Superior temporal gyrus (tissue), 1 donor: ENCODE data around the gene PTPRC.
"Not testable (repeated sequence)": the region's sequence is repeated elsewhere in the genome, so short reads cannot be mapped to it uniquely, and the experiment has no call there.

Experiments used
- DNase-seq: peaks from one replicate; pipeline ENCODE4 v3.0.0-alpha.2; 2016; ENCODE audit errors: extremely low spot score

Gene PTPRC, protein sequence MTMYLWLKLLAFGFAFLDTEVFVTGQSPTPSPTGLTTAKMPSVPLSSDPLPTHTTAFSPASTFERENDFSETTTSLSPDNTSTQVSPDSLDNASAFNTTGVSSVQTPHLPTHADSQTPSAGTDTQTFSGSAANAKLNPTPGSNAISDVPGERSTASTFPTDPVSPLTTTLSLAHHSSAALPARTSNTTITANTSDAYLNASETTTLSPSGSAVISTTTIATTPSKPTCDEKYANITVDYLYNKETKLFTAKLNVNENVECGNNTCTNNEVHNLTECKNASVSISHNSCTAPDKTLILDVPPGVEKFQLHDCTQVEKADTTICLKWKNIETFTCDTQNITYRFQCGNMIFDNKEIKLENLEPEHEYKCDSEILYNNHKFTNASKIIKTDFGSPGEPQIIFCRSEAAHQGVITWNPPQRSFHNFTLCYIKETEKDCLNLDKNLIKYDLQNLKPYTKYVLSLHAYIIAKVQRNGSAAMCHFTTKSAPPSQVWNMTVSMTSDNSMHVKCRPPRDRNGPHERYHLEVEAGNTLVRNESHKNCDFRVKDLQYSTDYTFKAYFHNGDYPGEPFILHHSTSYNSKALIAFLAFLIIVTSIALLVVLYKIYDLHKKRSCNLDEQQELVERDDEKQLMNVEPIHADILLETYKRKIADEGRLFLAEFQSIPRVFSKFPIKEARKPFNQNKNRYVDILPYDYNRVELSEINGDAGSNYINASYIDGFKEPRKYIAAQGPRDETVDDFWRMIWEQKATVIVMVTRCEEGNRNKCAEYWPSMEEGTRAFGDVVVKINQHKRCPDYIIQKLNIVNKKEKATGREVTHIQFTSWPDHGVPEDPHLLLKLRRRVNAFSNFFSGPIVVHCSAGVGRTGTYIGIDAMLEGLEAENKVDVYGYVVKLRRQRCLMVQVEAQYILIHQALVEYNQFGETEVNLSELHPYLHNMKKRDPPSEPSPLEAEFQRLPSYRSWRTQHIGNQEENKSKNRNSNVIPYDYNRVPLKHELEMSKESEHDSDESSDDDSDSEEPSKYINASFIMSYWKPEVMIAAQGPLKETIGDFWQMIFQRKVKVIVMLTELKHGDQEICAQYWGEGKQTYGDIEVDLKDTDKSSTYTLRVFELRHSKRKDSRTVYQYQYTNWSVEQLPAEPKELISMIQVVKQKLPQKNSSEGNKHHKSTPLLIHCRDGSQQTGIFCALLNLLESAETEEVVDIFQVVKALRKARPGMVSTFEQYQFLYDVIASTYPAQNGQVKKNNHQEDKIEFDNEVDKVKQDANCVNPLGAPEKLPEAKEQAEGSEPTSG (N-terminal part only)

DNA sequence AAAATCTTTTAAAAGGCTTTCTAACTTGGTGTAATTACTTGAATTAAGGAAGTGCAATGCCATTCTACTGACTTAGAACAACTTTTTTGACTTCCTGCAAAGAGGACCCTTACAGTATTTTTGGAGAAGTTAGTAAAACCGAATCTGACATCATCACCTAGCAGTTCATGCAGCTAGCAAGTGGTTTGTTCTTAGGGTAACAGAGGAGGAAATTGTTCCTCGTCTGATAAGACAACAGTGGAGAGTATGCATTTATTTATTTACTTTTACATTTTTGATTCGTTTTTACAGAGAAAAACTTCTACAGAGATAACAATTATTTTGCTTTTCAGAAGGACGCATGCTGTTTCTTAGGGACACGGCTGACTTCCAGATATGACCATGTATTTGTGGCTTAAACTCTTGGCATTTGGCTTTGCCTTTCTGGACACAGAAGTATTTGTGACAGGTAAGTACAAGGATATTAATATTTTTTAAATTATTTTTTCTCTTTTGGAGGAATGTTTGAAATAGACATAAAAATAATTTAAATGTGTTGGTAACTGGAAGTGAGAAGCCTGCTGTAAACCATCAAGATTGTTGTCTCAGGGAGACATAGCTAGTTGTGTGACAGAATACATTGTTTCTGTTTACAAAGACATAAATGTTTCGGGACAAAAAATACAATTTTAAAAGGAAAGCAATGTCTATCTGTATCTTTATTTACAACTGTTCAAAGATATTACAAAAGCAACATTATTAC is at the start of gene PTPRC:
Gene PTPRC (plus strand): TSS at position 147 of the 742 bp plus-strand sequence. CDS start 229 bp downstream, at position 376.
- no peak for DNase-seq

DNA sequence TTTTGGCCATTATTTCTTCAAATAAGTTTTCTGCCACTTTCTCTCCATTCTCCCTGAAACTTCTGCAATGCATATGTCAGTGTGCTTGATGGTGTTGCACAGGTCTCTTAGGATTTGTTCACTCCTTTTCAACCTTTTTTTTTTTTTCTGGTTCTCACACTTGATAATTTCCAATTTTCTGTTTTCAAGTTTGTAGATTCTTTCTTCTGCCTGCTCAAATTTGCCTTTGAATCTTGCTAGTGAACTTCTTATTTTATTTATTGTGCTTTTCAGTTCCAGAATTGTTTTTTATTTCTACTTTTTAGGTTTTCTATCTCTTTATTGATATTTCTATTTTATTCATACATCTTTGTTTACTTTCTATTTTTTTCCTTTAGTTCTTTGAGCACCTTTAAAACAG is 48.4 kb upstream of the PTPRC start:
- DNase-seq, result no peak

DNA sequence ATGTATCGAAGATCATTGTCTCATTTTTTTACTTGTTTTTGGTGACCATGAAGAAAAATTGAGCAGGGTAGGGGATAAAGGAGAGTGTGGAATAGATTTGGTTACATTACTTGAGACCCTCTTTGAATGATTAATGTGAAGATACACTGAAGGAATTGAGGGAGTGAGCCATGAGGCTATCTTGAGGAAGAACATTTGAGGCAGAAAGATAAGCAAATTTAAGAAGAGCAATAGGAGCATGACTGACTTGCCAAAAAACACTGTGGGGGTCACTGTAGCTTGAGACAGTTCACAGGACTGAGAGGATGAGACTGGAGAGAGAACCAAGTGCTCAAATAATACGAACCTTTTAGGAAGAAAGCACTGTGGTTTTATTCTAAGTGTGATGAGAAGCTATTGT is 43.1 kb upstream of the PTPRC start:
- no peak for DNase-seq

DNA sequence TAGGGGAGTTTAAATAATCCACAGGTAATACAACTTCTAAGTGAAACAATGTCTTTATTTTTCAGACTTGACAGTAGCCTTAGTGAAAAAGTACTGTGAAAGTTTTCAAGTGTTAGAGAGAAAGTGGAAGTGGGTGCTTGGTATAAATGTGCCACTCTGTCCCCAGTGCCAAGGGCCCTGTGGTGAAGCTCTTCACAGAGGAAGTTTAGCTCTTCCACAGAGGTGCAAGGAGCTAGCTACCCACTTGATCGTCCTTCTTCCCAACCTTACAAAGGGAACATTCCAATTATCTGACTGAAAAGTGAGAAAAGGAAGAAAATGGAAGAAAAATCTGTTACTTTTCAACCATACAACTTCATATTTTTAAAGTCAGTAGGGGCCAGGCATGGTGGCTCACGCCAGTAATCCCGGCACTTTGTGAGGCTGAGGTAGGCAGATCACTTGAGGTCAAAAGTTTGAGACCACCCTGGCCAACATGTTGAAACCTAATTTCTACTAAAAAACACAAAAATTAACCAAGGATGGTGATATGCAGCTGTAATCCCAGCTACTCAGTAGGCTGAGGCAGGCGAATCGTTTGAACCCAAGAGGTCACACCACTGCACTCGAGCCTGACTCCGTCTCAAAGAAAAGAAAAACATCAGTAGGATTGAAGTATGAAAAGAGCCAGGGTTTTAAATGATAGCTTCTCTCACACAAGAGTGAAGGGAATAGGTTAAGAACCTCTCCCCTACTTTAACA is 41.0 kb upstream of the PTPRC start:
- no peak for DNase-seq

DNA sequence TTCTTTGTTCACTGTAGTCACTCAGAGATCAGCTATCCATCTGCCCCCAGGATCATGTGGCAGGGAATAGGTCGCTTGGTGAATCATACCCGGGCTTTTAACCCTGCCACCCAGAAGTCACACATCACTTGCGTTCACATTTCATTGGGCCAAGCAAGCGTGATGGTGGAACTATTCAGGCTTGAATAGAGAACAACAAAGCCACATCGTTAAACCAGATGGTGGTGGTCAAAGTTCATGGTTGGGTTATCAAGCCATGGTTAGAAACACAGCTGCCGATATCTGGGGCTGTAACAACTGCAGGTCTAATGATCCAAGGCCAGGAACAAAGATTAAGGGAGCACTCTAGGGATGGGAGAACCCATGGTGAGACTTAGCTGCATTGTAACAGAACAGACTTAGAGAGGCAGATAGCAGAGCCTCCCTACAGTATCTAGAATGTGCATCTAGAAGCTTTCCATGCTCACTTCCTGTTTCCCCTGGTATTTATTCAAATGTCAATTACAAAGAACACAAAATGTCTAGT is 40.0 kb upstream of the PTPRC start:
- DNase-seq, result no peak

DNA sequence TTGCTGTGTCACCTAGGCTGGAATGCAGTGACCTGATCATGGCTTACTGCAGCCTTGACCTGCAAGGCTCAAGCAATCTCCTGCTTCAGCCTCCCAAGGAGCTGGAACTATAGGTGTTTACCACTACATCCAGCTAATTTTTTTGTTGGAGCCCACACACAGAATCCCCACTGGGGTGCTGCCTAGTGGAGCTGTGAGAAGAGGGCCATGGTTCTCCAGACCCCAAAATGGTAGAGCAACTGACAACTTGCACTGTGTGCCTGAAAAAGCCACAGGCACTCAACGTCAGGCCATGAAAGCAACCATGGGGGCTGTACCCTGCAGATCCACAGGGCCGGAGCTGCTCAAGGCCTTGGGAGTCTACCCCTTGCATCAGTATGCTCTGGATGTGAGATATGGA is 39.1 kb upstream of the PTPRC start:
- DNase-seq, result no peak

DNA sequence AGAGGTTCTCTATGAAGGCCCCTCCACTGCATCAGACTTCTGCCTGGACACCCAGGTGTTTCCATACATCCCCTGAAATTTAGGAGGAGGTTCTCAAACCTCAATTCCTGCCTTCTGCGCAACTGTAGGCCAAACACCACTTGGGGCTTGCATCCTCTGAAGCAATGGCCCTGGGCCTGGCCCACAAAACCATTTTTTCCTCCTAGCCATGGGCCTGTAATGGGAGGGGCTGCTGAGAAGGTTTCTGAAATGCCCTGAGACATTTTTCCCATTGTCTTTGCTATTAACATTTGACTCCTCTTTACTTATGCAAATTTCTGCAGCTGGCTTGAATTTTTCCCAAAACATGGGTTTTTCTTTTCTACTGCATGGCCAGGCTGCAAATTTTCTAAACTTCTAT is 37.9 kb upstream of the PTPRC start:
- DNase-seq, result no peak

DNA sequence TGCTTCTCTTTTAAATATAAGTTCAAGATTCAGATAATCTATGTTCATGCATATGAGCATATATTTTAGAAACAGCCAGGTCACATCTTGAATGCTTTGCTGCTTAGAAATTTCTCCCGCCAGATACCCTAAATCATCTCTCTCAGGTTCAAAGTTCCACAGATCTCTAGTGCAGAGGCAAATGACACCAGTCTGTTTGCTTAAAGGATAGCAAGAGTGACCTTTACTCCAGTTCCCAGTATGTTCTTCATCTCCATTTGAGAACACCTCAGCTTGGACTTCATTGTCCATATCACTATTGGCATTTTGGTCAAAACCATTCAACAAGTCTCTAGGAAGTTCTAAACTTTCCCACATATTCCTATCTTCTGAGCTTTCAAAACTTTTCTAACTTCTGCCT is 37.5 kb upstream of the PTPRC start:
- not testable (repeated sequence) for DNase-seq

DNA sequence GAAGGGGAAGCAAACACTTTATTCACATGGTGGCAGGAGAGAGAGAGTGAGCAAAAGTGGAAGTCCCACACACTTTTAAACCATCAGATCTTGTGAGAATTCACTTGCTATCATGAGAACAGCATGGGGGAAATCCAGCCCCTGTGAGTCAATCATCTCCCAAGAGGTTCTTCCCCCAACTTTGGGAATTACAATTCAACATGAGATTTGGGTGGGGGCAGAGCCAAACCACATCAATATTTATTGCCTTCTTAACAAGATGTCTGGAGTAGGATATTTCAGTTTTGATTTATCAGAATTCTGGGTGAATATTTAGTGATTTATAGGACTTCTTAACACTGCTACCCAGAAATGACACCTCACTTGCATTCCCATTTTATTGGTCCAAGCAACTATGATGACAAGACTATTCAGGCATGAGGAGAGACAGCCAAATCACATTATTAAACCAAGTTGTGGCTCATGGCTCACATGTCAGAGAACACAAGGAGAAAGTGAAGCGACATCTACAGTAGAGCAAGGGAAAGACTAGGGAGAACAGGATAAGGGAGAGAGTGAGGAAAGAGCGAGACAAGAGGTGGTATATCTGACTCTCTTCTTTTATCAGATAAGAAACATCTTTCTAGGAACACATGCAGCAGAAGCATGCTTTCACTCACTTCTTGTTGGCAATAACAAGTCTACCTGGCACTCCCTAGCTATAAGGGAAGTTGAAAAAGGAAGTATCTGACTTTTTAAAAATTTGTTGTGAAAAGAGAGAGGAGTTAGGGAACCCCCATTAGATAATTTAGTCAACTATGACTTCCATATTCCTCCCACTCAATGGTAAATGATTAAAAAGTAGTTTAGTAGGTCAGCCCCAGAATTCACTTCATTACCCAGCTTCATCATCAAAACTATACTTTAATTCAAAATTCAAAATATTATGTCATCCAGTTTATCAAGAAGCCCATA is 36.6 kb upstream of the PTPRC start:
- DNase-seq, result no peak

DNA sequence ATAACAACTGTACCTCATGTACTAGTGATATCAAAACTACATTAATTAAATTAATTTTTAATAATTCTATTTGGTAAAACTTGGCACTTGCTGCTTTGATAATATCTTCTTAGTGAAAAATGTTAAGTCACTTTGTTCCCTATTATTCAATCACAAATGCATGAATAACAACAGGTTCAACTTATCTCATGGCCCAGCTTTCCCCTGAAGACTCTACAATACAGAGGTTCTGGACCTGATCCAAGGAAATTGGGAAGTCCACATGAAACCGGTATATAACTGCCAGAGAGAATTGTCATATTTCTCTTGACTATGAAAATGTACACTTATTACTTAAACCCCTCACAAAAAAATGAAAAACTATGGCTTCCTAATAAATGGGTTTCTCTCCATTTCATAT is 33.9 kb upstream of the PTPRC start:
- DNase-seq, result no peak

DNA sequence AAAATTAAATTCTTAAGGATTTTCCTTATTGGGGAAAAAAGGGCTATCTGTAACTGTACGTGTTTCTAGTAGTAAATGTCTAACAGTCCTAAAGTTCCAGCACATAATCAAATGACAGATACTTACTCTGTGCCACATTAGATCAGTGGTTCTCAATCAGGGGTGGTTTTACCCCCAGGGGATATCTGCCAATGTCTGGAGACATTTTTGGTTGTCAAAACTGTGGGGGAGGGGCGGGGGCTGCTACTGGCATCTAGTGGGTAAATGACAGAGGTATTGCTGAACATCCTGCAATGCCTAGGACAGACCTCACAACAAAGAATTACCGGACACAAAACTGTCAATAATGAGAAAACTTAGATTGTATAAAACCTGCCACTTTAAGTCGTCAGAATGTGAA is 33.4 kb upstream of the PTPRC start:
- no peak for DNase-seq

DNA sequence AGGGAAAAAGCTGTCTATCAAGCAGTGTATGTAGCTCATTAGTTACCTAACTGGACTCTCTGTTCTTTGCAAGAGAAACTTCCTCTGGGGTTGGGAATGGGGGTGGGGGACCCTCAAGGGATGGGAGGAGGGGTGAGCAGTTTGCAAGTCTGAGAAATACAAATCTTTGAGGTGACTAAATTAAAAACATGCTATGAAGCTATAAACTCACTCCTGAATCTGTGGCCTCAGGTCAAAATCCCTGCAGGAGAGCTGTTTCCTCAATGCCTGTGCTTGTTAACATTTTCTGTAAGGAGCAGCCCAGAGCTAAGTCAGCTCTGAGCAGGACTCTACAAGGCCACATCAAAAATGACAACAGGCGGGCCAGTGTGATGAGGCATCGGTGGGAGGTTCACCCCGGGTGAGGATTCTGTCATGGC is 32.8 kb upstream of the PTPRC start:
- DNase-seq, result no peak

DNA sequence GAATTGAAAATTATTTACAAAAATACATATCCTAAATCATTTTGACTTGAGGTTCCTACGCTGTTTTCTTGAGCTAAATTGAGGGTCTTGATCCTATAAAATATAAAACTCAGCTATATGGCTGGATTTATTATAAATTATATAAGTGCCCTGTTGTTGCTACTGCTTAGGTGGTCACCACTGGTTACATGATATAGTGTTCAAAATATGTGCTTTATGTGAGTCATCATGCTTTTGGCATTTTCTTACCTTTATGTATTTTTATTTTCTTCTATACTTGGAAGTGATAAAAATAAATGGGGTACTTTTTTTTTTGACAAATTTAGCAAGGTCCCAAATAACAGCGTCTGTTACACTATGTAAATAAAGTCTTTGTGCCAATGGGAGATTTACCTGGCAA is 31.1 kb upstream of the PTPRC start:
- DNase-seq, result no peak

DNA sequence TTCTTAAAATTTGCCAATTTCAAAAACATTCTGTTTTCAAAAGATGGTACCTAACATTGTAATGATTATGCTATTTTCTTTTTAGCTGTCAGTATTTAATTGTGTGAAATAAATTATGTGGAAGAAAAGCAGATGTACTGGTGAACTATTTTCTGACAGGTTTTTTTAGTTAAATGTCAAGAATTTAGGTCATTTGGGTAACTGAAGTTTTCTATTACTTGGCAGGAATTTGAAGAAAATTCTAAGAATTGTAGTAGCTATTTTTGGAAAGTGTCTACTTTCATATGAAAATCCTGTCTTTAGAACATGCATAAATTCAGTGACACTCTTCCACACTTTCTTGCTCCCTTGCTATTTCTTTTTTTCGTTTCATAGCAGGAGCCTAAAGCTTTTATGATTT is 28.5 kb upstream of the PTPRC start:
- no peak for DNase-seq

DNA sequence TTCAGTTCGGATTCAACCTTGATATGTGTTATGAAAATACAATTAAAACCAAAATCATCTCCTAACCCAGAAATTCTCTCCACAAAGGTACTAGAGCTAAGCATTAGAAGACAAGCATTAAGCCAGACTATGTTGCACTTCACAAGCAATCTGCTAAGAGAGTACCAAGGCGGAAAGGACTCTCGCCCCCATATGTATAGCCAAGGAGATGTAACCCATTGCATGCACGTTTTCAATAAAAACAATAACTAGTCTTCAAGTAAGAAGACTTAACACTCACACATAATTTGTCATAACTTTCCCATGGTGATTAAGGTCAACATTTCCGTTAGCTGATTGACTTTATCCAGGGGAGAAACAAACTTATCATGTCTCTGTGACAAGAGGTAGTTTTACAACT is 27.6 kb upstream of the PTPRC start:
- no peak for DNase-seq

DNA sequence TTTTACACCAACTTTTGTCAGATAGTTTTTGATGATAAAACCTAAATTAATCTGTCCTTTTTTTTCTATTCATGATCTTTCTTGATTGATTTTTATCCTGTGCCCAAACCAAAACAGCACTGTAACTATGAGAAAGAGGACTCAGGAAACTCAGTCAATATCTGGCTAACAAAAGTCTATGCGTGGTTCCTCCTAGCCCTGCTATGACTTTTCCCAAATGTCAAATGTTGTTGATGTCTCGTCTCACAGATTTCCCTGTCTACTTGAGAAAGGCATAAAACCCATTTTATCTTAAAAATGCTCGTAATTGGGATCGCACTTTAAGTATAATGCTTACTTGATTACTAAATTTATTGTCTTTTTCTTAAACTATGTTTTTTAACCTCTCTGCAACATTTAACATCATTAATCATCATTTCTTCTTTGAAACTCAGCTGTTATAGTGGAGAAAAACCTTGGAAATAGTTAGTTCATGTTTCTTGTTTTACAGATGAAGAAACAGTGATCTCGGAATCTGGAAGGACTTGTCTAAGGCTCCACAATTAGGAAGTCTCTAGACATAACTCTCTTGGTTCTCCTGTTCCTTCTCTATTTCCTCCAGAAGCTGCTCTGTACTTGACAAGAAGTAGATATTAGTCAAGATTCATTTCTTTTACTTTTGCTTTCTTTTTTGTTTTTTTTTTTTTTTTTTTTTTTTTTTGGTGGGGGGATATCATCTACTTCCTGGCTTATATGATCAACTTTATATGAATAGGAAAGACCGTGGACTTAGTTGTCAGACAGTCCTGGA is 26.2 kb upstream of the PTPRC start:
- DNase-seq, result no peak

DNA sequence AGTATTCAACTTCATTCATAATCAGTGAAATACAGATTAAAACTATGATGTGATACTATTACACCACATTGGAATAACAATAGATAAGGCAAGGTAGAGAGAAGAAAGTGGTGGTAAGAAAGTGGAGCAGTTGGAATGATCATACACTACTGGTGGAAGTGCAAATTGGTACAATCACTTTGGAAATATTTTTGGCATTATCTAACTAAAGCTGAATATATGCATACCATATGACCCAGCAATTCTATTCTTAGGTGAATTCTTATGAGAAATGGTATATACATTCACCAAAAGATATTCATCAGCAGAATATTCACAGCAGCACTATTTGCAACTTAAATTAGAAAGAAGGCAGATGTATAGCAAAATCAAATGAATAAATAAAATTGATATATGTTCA is 21.4 kb upstream of the PTPRC start:
- no peak for DNase-seq

DNA sequence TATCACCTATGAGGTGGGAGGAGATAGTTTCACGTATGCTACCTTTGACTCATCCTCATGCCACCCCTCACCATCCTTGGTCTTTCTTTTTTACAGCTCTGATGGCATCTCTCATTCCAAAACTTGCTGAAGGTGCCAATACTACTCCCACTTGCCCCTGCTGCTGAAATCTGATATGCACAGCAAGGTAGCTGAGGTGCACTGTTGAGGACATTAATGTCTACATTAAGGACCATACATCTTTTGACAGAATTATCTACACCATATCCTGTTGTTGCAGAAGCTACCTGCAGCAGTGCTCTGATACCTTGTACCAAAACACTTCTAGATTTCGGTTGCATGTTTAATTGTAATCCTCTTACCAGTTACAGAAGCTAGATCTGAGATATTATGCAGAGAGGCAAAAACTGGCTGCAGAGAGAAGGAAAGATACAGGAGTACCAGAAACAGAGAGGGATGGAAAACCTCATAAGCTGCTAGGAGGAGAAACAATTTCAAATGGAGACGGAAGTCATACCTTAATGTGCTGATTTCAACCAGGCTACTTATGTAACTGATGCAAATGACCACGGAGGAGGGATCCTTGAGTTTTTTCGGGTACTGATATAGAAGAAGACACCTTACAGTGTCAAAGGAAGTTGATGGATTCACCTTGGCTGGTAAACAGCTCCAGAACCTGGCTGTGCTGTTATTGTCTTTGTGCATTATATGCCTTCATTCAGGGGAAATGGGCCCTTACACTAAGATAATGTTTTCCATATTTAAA is 19.3 kb upstream of the PTPRC start:
- DNase-seq, result no peak
